Mesothelial cell of epicardium (in vitro differentiated cells): ENCODE data around the gene PNPLA1. TPM values are rescaled to one million over a fixed set of nuclear protein-coding genes. Genes with fewer than 3 reads are reported as not detected.

Experiments used
- DNase-seq, 2 experiments: peaks; one replicate each; pipeline ENCODE4 v3.0.0; 2021; ENCODE audit warnings: low spot score in 2 of 2; ENCODE audit not compliant: unreplicated experiment in 2 of 2
- H3K27ac Mint-ChIP-seq: 2 replicates; pipeline ENCODE4 v1.8.0; 2021; ENCODE audit warnings: mixed read lengths
- H3K27me3 Mint-ChIP-seq: 2 replicates; pipeline ENCODE4 v1.8.0; 2021; ENCODE audit warnings: low read depth, mixed read lengths
- H3K36me3 Mint-ChIP-seq: 2 replicates; pipeline ENCODE4 v1.8.0; 2021; ENCODE audit warnings: mixed read lengths
- H3K4me1 Mint-ChIP-seq: 2 replicates; pipeline ENCODE4 v1.8.0; 2021; ENCODE audit warnings: mixed read lengths
- H3K4me3 Mint-ChIP-seq: 2 replicates; pipeline ENCODE4 v1.8.0; 2021; ENCODE audit warnings: mild to moderate bottlenecking, moderate library complexity, mixed read lengths
- H3K9me3 Mint-ChIP-seq: 2 replicates; pipeline ENCODE4 v1.8.0; 2021; ENCODE audit warnings: mixed read lengths
- total RNA-seq: library from RNA; stranded (reverse); gene quantifications from 3 replicates; pipeline ENCODE4 v1.2.1, GENCODE V29; 2021
- TF ChIP-seq, protein P1 (sequence below): fragments of 200-600 bp; sonication (generic); IDR thresholded peaks from one replicate; pipeline ENCODE4 v1.5.0; 2021; ENCODE audit warnings: antibody characterized with exemption; ENCODE audit not compliant: unreplicated experiment

PNPLA1 gene
- total RNA-seq, 1 donor from 2014 or later, result not detected

DNA sequence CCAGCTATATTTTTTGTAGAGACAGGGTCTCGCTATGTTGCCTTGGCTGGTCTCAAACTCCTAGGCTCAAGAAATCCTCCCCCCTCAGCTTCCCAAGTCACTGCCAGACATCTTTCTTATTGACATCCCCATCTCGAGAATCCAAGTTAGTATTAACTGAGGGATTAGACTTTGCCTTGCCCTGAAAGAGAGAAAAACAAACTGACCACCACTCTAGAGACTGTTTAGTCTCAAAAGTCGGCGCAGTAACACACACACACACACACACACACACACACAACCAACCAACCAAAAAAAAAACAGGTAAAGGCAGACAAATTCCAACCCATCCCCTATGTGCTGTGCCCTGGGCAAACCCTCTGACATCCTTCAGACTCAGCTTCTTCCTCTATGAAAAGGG, 27.2 kb upstream of the PNPLA1 start:
- no peak overlapping the region for H3K4me3 Mint-ChIP-seq
- peaks cover 5% of the 10 kb centered on the region for H3K9me3 Mint-ChIP-seq
- DNase-seq, result no peak
- H3K4me1 Mint-ChIP-seq, result peaks cover 40% of the 10 kb centered on the region
- H3K27ac Mint-ChIP-seq, result no peak overlapping the region
- TF ChIP-seq, protein P1, sequence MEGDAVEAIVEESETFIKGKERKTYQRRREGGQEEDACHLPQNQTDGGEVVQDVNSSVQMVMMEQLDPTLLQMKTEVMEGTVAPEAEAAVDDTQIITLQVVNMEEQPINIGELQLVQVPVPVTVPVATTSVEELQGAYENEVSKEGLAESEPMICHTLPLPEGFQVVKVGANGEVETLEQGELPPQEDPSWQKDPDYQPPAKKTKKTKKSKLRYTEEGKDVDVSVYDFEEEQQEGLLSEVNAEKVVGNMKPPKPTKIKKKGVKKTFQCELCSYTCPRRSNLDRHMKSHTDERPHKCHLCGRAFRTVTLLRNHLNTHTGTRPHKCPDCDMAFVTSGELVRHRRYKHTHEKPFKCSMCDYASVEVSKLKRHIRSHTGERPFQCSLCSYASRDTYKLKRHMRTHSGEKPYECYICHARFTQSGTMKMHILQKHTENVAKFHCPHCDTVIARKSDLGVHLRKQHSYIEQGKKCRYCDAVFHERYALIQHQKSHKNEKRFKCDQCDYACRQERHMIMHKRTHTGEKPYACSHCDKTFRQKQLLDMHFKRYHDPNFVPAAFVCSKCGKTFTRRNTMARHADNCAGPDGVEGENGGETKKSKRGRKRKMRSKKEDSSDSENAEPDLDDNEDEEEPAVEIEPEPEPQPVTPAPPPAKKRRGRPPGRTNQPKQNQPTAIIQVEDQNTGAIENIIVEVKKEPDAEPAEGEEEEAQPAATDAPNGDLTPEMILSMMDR, result no peak
- no peaks in the 10 kb centered on the region for H3K27me3 Mint-ChIP-seq
- peaks cover 3% of the 10 kb centered on the region for H3K36me3 Mint-ChIP-seq

DNA sequence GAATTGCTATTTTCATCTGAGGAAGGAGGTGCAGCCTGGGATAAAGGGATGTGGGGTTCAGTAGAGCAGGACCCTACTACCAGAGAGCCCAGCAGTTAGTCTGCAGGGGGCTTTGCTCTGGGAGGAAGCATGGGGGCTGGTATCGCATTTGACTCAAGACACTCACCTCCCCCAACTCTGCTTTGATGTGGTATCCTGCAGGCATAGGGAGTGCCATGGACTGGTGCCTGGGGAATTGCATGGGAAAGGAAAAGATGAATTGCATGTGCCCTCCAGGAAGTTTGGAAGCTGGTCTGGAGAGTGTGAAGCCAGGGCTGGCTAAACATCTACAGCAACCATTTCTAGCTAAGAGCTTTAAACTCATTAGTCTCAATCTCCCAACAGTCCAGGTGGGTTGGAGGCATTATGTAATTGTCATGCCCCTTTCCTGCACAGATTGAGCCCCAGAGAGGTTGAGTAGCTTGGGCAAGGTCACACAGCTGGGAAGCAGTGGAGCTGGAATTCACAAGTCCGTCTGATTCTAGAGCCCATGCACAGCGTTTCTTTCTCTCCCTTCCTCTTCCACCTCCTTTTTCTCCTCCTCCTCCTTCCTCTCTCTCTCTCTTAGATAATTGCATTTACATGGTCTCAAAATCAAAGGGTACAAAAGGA, 26.2 kb upstream of the PNPLA1 start:
- no peaks in the 10 kb centered on the region for H3K9me3 Mint-ChIP-seq
- no peaks in the 10 kb centered on the region for H3K27me3 Mint-ChIP-seq
- no peak for DNase-seq
- H3K4me3 Mint-ChIP-seq, result no peak overlapping the region
- TF ChIP-seq, protein P1, result no peak
- H3K36me3 Mint-ChIP-seq, result no peaks in the 10 kb centered on the region
- peaks cover 40% of the 10 kb centered on the region for H3K4me1 Mint-ChIP-seq
- H3K27ac Mint-ChIP-seq, result no peak overlapping the region

DNA sequence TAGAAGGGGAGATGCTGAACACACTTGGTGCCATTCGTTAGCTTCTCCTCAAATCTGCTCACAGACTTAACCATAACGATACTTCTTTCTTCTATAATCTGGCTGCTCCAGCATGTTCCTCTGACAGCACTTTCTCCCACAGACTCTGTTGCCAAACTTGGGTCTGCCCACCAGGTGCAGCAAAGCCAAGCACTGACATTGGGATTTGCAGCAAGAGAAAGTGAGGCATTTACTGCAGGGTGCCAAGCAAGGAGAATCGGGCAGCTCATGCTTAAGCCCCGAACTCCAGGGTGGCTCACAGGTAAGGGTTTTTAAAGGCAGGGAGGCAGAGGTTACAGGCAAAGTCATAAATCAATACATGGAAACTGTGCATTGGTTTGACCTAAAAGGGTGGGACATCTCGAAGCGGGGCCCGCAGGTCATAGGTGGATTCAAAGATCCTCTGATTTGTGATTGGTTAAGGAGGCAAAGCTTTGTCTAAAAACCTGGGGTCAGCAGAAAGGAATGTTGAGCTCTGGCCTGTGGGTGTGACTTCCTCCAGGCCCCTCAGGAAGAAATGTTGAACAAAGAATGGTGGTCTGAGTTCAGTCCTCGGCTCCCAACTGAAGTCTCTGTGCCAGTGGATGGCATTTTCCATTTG, 25.1 kb upstream of the PNPLA1 start:
- H3K27ac Mint-ChIP-seq, result peak overlapping the region; percentile 40
- TF ChIP-seq, protein P1, result no peak
- DNase-seq, result no peak
- H3K4me3 Mint-ChIP-seq, result no peak overlapping the region
- H3K4me1 Mint-ChIP-seq, result peaks cover 38% of the 10 kb centered on the region
- H3K9me3 Mint-ChIP-seq, result no peaks in the 10 kb centered on the region
- H3K36me3 Mint-ChIP-seq, result no peaks in the 10 kb centered on the region
- H3K27me3 Mint-ChIP-seq, result no peaks in the 10 kb centered on the region

DNA sequence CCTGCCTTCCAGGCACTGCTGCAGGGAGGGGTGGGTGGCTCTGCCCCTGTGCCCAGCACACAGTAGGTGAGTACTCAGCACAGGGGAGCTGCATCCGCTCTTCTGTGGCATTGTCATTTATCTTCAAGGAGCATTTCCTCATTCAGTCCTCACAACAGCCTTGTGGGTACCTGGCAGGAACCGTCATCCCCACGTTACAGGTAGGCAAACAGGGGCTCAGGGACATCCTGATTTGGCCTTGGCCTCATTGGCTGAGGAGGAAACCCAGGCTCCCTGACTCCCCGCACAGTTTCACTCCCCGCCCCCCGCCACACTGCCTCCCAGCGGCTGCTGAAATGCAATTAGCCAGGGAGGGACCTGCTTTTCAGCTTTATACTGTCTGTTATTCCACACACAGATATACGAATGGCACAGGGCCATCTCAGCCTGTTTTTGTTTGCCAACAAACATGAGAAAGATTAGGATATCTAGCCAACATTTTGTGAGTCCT, 24.2 kb upstream of the PNPLA1 start:
- H3K4me3 Mint-ChIP-seq, result no peak overlapping the region
- TF ChIP-seq, protein P1, result no peak
- no peaks in the 10 kb centered on the region for H3K36me3 Mint-ChIP-seq
- DNase-seq, result no peak
- peak overlapping the region; percentile 48 for H3K27ac Mint-ChIP-seq
- H3K4me1 Mint-ChIP-seq, result peaks cover 34% of the 10 kb centered on the region
- H3K9me3 Mint-ChIP-seq, result no peaks in the 10 kb centered on the region
- no peaks in the 10 kb centered on the region for H3K27me3 Mint-ChIP-seq

DNA sequence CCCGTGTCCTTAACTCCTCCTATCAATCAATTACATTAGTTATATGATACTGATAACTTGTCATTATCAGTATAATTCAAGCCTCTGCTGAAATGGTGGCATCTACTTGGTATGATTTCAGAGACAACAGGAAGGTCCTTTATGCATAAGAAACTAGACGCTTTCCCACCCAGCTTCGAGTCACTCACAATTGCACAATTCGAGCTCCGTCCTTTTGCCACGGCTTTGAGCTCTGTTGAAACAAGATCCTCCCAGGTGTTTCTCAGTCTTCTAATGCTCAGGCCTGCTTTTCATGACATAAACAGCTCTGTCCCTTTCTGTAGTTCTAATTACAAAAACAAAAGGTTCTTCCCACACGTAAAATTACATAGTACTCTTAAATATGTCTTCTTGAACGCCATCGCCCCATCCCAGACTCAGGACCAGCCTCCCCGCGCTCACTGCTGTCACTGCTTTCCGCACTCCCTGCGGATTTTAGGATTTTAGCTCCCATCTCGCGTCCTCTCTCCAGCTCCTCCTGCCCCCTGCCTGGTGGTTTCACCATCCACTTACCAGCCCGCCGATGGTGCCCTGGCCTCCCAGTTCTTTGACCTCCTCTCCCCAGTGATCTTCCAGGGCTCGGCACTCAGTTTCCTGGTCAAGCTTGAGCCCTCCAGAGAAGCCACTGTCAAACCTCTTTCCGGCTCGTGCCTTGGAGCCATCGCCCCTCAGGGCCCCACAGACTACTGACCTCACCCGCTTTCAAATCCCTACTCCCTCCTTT, 23.2 kb upstream of the PNPLA1 start:
- H3K36me3 Mint-ChIP-seq, result no peaks in the 10 kb centered on the region
- no peak for DNase-seq
- H3K4me3 Mint-ChIP-seq, result no peak overlapping the region
- no peaks in the 10 kb centered on the region for H3K9me3 Mint-ChIP-seq
- no peaks in the 10 kb centered on the region for H3K27me3 Mint-ChIP-seq
- H3K27ac Mint-ChIP-seq, result peak overlapping the region; percentile 17
- TF ChIP-seq, protein P1, result no peak
- H3K4me1 Mint-ChIP-seq, result peaks cover 32% of the 10 kb centered on the region
